DMS53 treated with DMSO at 0.1 percent for 48 hours (cell line): ENCODE data around the gene PRKCH.
A peak's percentile ranks its signal among the peaks of the same experiment; 100 is the strongest.
"Not testable (repeated sequence)": the region's sequence is repeated elsewhere in the genome, so short reads cannot be mapped to it uniquely, and the experiment has no call there.

Source experiments
- DNase-seq: peaks from one replicate; lab custom pipeline; 2025; ENCODE audit not compliant: unreplicated experiment; lab: John Stamatoyannopoulos, UW

The PRKCH gene

GRCh38 chr14:61524936-61525292 lies 203.5 kb downstream of the PRKCH start:
- no peak for DNase-seq

GRCh38 chr14:61525293-61526011 lies 204.1 kb downstream of the PRKCH start:
- peak; percentile 50 for DNase-seq

- DNase-seq: peak; percentile 69
These were observed 205.3 kb downstream of the PRKCH start for GRCh38 chr14:61526405-61527312.

GRCh38 chr14:61527325-61528100 lies 206.1 kb downstream of the PRKCH start:
- DNase-seq: peak; percentile 15

GRCh38 chr14:61528591-61529021 lies 207.2 kb downstream of the PRKCH start:
- no peak for DNase-seq

GRCh38 chr14:61529360-61529759 lies 208.0 kb downstream of the PRKCH start:
- DNase-seq: not testable (repeated sequence)

- DNase-seq: no peak
These were observed 208.9 kb downstream of the PRKCH start for GRCh38 chr14:61530296-61530695.

GRCh38 chr14:61530896-61531295 lies 209.5 kb downstream of the PRKCH start:
- DNase-seq: no peak

GRCh38 chr14:61531465-61532122 lies 210.2 kb downstream of the PRKCH start:
- no peak for DNase-seq

GRCh38 chr14:61532123-61532505 lies 210.7 kb downstream of the PRKCH start:
- DNase-seq: no peak

GRCh38 chr14:61532763-61533162 lies 211.4 kb downstream of the PRKCH start:
- DNase-seq: no peak

- no peak for DNase-seq
These were observed 212.3 kb downstream of the PRKCH start for GRCh38 chr14:61533513-61534255.

GRCh38 chr14:61535032-61535431 lies 213.7 kb downstream of the PRKCH start:
- DNase-seq: no peak

GRCh38 chr14:61535458-61535857 lies 214.1 kb downstream of the PRKCH start:
- DNase-seq: no peak

- DNase-seq: no peak
These were observed 215.5 kb downstream of the PRKCH start for GRCh38 chr14:61536661-61537562.

- DNase-seq: peak; percentile 90
These were observed 216.4 kb downstream of the PRKCH start for GRCh38 chr14:61537563-61538463.

- no peak for DNase-seq
These were observed 217.2 kb downstream of the PRKCH start for GRCh38 chr14:61538464-61539022.

- DNase-seq: no peak
These were observed 218.3 kb downstream of the PRKCH start for GRCh38 chr14:61539631-61540030.
